GM18909 (cell line): Measurements from ENCODE around the gene RASA3.

Experiments
- ATAC-seq: cut with Tn5 transposase; IDR thresholded peaks from one replicate; pipeline ENCODE4 v1.9.1; 2021; ENCODE audit warnings: mild to moderate bottlenecking; ENCODE audit not compliant: unreplicated experiment, poor library complexity

RASA3 gene

GRCh38 chr13:114071991-114072390, 60.4 kb downstream of the RASA3 start:
- no peak for ATAC-seq

- ATAC-seq: no peak
Observed at GRCh38 chr13:114071410-114071809, 61.0 kb downstream of the RASA3 start.

DNA sequence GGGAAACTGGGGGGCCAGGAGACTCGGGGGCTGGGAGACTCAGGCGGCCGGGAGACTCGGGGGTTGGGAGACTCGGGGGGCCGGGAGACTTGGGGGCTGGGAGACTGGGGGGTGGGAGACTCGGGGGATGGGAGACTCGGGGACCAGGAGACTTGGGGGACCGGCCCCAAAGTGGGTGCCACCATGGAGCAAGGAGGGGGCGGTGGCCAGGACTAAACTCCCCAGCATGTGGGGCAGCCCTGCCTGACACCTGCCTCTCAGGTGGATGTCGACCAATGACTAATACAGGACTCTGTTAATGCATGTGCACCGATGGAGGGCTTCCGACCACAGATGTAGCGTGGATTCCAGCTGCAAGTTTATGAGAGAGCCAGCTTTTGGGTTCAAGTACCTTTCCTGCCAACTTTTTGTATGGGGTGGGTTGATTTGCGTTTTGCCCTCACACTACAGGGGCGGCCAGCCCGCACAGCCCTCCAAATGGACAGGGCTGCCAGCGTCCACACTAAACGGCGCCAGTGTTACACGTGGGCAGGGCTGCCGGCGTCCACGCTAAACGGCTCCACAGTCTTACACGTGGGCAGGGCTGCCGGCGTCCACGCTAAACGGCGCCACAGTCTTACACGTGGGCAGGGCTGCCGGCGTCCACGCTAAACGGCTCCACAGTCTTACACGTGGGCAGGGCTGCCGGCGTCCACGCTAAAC, 62.2 kb downstream of the RASA3 start:
- ATAC-seq: no peak

DNA sequence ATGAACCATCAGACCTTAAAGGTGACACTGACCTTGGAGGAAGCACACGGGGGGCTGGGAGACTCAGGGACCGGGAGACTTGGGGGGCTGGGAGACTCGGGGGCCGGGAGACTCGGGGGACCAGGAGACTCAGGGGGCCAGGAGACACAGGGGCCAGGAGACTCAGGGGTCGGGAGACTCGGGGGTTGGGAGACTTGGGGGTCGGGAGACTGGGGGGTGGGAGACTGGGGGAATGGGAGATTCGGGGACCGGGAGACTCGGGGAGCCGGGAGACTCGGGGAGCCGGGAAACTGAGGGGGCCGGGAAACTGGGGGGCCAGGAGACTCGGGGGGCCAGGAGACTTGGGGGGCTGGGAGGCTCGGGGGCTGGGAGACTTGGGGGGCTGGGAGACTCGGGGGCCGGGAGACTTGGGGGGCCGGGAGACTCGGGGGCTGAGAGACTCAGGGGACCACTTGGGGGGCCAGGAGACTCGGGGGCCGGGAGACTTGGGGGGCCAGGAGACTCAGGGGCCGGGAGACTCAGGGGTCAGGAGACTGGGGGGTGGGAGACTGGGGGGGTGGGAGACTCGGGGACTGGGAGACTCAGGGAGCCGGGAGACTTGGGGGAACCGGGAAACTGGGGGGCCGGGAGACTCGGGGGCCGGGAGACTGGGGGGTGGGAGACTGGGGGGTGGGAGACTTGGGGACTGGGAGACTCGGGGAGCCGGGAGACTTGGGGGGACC, 62.9 kb downstream of the RASA3 start:
- ATAC-seq: no peak

- ATAC-seq: no peak
Observed at GRCh38 chr13:114068656-114069318, 63.6 kb downstream of the RASA3 start.

GRCh38 chr13:114067886-114068651, 64.4 kb downstream of the RASA3 start:
- ATAC-seq: peak; percentile 42

DNA sequence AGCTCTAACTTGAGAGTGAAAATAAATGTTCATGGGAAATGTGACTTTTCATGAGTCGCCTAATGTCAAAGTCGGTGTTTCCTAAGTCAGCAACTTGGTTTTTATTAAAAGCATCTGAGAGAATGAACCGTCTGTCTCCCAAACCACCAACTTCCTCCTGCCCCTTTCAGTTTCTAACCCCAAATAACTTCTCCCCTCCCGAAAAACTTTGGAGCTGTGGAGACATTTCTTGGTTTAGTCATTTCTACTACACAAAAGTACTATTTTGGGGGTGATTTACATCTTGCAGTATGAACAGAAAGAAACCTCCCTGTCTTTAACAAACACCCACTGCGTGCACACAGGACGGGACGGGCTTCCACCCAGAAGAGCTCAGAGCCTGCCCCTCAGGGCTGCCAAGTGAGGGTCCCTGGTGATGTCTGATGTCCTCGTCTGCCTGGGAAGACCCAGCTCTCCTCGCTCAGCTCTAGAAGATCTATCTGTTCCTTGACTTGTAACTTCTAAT, 65.0 kb downstream of the RASA3 start:
- peak; percentile 66 for ATAC-seq

GRCh38 chr13:114066956-114067355, 65.5 kb downstream of the RASA3 start:
- no peak for ATAC-seq

DNA sequence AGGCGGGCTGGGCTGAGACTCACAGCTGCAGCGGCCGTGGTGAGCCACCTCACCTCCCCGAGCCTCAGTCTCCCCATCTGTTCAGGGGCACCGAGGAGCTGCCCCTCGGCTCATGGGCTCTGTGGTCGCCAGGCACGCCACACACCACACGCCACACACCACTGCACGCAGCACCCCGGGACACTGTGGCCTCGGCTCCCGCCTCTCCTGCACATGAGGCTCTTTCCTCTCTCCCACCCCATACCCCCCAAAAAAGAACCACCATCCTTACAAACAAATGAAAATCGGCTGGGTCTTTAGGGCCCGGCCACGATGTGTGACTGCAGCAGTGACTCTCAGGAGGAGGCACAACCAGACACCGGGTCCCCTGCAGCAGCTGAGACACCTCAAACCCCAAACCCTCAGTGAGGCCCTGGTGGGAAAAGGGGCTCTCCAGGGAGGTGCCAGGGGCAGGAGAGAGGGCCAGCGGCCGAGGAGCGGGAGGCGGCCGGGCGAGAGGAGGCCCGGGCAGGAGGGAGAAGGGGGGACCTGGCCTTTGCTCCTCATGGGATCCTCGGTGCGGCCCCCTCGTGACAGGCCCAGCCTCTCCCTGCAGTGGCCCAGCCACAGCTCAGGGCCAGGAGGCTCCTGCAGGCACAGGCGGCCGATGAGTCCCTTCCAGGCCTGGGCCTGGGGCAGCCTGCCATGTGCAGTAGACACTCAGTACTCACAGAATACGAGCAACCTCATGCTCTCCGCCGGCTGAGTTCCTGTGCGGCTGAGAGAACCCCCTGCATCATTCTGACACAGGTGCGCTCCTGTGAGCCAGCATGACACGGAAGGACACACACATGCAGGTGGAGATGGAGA, 66.3 kb downstream of the RASA3 start:
- no peak for ATAC-seq

DNA sequence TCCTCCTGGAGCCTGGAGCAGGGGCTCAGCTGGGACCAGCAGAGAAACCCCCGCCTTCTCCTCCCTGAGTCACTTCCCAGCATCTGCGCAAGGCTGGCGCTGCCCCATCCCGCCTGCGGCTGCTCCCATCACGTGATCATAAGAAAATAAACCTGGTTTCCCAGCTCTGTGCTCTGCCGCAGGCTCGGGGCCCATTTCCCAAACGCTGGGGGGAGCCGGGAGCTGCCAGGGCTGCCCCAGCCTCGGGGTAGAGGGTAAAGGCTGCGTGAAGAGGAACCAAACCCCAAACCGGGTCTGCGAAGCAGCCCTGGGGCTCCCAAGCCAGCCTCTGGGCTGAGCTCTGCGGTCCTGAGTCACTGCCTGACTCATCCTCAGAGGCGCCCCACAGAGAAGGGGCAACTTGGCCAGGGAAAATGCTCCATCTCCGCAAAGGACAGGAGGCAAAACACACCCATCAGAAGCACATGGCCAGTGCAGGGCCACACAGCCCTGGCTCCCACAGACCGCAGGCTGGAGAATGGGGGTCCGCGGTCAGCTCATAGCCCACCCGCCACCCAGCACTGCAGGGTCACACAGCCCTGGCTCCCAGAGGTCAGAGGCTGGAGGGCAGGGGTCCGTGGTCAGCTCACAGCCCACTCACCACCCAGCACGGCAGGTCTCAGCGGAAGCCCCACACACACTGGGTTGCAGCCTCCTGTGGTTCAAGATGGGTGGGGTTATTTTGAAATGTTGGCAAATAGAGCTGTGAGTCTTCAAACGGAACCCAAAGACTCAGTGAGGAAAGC, 67.1 kb downstream of the RASA3 start:
- ATAC-seq: no peak

DNA sequence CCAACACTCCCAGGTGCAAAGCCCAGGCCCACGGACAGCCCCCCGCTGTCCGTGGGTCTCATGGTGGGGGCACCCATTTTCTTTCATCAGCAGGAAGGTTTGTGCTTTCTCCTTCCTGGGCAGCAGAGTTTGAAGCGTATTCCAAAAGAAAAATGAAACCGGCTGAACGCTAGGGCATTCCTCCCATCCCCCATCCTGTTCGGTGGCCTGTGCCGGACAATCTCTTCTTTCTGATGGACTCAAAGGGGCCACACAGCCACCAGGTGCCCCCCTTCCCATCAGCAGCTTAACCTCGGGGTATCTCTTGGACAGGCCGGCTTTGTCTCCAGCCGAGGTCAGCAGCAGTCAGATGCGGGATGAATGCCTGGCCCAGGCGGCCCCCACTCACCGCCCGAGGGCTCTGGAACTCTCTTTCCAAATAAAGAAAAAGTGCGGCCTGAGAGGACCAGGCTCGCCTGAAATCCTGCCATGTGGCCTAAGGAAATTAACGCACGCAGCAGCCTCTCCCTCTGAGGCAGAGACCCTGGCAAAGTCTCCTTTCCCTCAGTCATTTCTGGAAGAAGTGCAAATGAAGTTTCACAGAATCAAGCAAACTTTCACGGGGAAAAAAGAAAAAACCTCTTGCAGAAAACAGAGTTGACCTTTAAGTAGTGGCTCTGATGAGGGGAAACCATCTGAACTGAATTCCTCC, 67.8 kb downstream of the RASA3 start:
- no peak for ATAC-seq

- ATAC-seq: no peak
Observed at GRCh38 chr13:114063545-114064449, 68.6 kb downstream of the RASA3 start.

- no peak for ATAC-seq
Observed at GRCh38 chr13:114062754-114063153, 69.7 kb downstream of the RASA3 start.

DNA sequence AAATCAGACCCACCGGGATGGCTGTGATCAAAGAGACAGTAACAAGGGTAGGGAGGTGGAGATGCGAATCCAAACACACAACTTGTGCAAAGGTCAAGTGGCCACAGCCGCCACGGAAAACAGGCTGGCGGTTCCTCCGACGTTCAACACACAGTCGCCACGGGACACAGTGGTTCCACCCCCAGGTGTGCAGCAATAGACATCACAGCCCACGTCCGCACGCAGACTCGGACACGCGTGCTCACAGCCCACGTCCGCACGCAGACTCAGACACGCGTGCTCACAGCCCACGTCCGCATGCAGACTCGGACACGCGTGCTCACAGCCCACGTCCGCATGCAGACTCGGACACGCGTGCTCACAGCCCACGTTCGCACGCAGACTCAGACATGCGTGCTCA, 70.1 kb downstream of the RASA3 start:
- no peak for ATAC-seq

GRCh38 chr13:114061744-114062143, 70.7 kb downstream of the RASA3 start:
- no peak for ATAC-seq

- ATAC-seq: no peak
Observed at GRCh38 chr13:114061047-114061446, 71.4 kb downstream of the RASA3 start.
